Body of pancreas (tissue), 4 donors: ENCODE results near the gene DGKI. TPM values are rescaled to one million over a fixed set of nuclear protein-coding genes. Genes with fewer than 3 reads are reported as not detected.
"Not testable (repeated sequence)": the region's sequence is repeated elsewhere in the genome, so short reads cannot be mapped to it uniquely, and the experiment has no call there.

Experiments used
- ATAC-seq: fragments of 150-250 bp; one replicate; pipeline ENCODE4 v1.9.1; 2016
- DNase-seq, 4 donors: peaks; one replicate each; pipeline ENCODE4 v3.0.0-alpha.2; 2019
- H3K27ac ChIP-seq, 4 donors: fragments of 200-600 bp; sonication (generic); 1 replicate in 3 of 4; 2 replicates in 1 of 4; pipeline versions ENCODE4 v1.5.1 to v1.6.1; 2016 to 2019; ENCODE audit warnings: mild to moderate bottlenecking in 1 of 4, mixed read lengths in 1 of 4, moderate library complexity in 1 of 4
- H3K27me3 ChIP-seq, 2 donors: fragments of 200-600 bp; sonication (generic); one replicate each; pipeline ENCODE4 v1.6.0; 2016; ENCODE audit warnings: mild to moderate bottlenecking in 1 of 2
- H3K36me3 ChIP-seq, 2 donors: fragments of 200-600 bp; sonication (generic); replicated peaks in 1 of 2; 2 replicates each; pipeline ENCODE4 v1.5.1; 2016; ENCODE audit warnings: low read depth in 2 of 2; ENCODE audit not compliant: insufficient read depth in 1 of 2
- H3K4me1 ChIP-seq: fragments of 200-600 bp; sonication (generic); one replicate; pipeline ENCODE4 v1.6.0; 2016
- H3K4me3 ChIP-seq, 2 donors: fragments of 200-600 bp; sonication (generic); 1 replicate in 1 of 2; 2 replicates in 1 of 2; pipeline ENCODE4 v1.5.1; 2016 to 2019
- H3K9me3 ChIP-seq, 3 donors: fragments of 200-600 bp; sonication (generic); 1 replicate in 2 of 3; 2 replicates in 1 of 3; pipeline ENCODE4 v1.5.1; 2016
- CTCF ChIP-seq, 7 experiments: fragments of 450-650 bp in 4 of 7; fragments of 200-600 bp in 3 of 7; sonication (generic) in 3 of 7; IDR thresholded peaks; one replicate each; pipeline ENCODE4 v1.5.1; 2016 to 2019; ENCODE audit warnings: antibody characterized with exemption in 7 of 7
- POLR2A ChIP-seq, 3 donors: fragments of 450-650 bp; IDR thresholded peaks; one replicate each; pipeline ENCODE4 v1.6.1; 2016; ENCODE audit warnings: antibody characterized with exemption in 3 of 3, mild to moderate bottlenecking in 2 of 3
- WGBS, 2 donors: methylation state at CpG; one replicate each; pipeline ENCODE4 v1.1.5; 2017; 5-methylcytosine and 5-hydroxymethylcytosine counted together
- intact Hi-C: fragments of 100-400 bp; cut with DNase I; formaldehyde crosslinking; loops from one replicate; pipeline ENCODE4 v1.15.1; 2023
- total RNA-seq, 2 donors: library from RNA; depleted of rRNA; stranded (reverse); fragments of >200 nt; gene quantifications; one replicate each; pipeline ENCODE4 v1.1.0, GENCODE V29; 2016

DGKI gene
- total RNA-seq, 2 donors from 2014 or later = 2.6 TPM; not detected in 1

GRCh38 chr7:137454767-137455166, 392.0 kb downstream of the DGKI start:
- Histone ChIP-seq H3K36me3 (no peaks in the 10 kb centered on the region), H3K27ac (no peak overlapping the region), H3K4me1 (no peaks in the 10 kb centered on the region), H3K9me3 (no peaks in the 10 kb centered on the region), H3K27me3 (no peaks in the 10 kb centered on the region), H3K4me3 (no peak overlapping the region)
- intact Hi-C loops = no loop called here
- WGBS, 2 donors = 21 to 31% methylated on average over 6 of the region's 6 CpGs
- ATAC-seq = peak; percentile 55
- TF ChIP-seq CTCF (IDR thresholded peaks at IDR 0.05) (no peak), POLR2A (IDR thresholded peaks at IDR 0.05) (no peak)
- DNase-seq = peak in 2 of 4 donors; percentile 16 to 25

GRCh38 chr7:137454246-137454724, 392.5 kb downstream of the DGKI start:
- no peak overlapping the region for H3K4me3 ChIP-seq
- no peaks in the 10 kb centered on the region for H3K27me3 ChIP-seq
- H3K9me3 ChIP-seq = no peaks in the 10 kb centered on the region
- H3K27ac ChIP-seq = no peak overlapping the region
- ATAC-seq = no peak
- 1 to 2% methylated on average over 5 of the region's 5 CpGs for WGBS, 2 donors
- intact Hi-C loops = no loop called here
- H3K4me1 ChIP-seq = no peaks in the 10 kb centered on the region
- no peak for TF ChIP-seq POLR2A (IDR thresholded peaks at IDR 0.05)
- peak in 6 of 7 experiments; percentile 49 to 64 (median 58) for TF ChIP-seq CTCF (IDR thresholded peaks at IDR 0.05)
- no peaks in the 10 kb centered on the region for H3K36me3 ChIP-seq
- no peak for DNase-seq

- 17 to 19% methylated on average over 2 of the region's 2 CpGs for WGBS, 2 donors
- ATAC-seq = no peak
Observed at GRCh38 chr7:137453356-137453755, 393.4 kb downstream of the DGKI start.

GRCh38 chr7:137449016-137449415, 397.8 kb downstream of the DGKI start:
- intact Hi-C loops = no loop called here
- H3K9me3 ChIP-seq = no peaks in the 10 kb centered on the region
- no peaks in the 10 kb centered on the region for H3K36me3 ChIP-seq
- DNase-seq (no peak), ATAC-seq (no peak)
- no peak overlapping the region for H3K27ac ChIP-seq
- no peaks in the 10 kb centered on the region for H3K4me1 ChIP-seq
- no peaks in the 10 kb centered on the region for H3K27me3 ChIP-seq
- no peak for TF ChIP-seq POLR2A (IDR thresholded peaks at IDR 0.05)
- no peak for TF ChIP-seq CTCF (IDR thresholded peaks at IDR 0.05)
- 57 to 63% methylated on average over 4 of the region's 4 CpGs for WGBS, 2 donors
- H3K4me3 ChIP-seq = no peak overlapping the region

More at GRCh38 chr7:137453356-137453755, 393.4 kb downstream of the DGKI start:
- Histone ChIP-seq H3K27ac (no peak overlapping the region), H3K4me3 (no peak overlapping the region), H3K4me1 (no peaks in the 10 kb centered on the region), H3K27me3 (no peaks in the 10 kb centered on the region), H3K9me3 (no peaks in the 10 kb centered on the region), H3K36me3 (no peaks in the 10 kb centered on the region)
- intact Hi-C loops = no loop called here
- DNase-seq = no peak
- TF ChIP-seq CTCF (IDR thresholded peaks at IDR 0.05) (no peak), POLR2A (IDR thresholded peaks at IDR 0.05) (no peak)

- H3K27me3 ChIP-seq, DNase-seq, intact Hi-C loops, H3K27ac ChIP-seq, H3K9me3 ChIP-seq, H3K4me1 ChIP-seq, H3K4me3 ChIP-seq, ATAC-seq, H3K36me3 ChIP-seq: not testable (repeated sequence)
- 83 to 85% methylated on average over 1 of the region's 1 CpG for WGBS, 2 donors
Observed at GRCh38 chr7:137448572-137448971, 398.2 kb downstream of the DGKI start.
